OCI-LY1 (cell line): Measurements from ENCODE around the gene ADGRG1.

Source experiments
- H2AFZ ChIP-seq: fragments of 200-600 bp; sonication (generic), shearing (Covaris generic); 2 replicates; pipeline ENCODE4 v1.6.0; 2014; ENCODE audit warnings: antibody characterized with exemption, mild to moderate bottlenecking, low read length
- H3F3A ChIP-seq: fragments of 200-600 bp; sonication (generic), shearing (Covaris generic); 2 replicates; pipeline ENCODE4 v1.6.0; 2014; ENCODE audit warnings: mild to moderate bottlenecking, antibody characterized with exemption, low read length, moderate library complexity; ENCODE audit not compliant: insufficient read depth
- H3K27ac ChIP-seq: fragments of 200-600 bp; sonication (generic); 2 replicates; pipeline ENCODE4 v1.5.1; 2014; ENCODE audit warnings: low read length, mixed run types, mild to moderate bottlenecking, low read depth; ENCODE audit not compliant: poor library complexity, severe bottlenecking
- H3K27me3 ChIP-seq: fragments of 200-600 bp; sonication (generic); 2 replicates; pipeline ENCODE4 v1.6.0; 2014; ENCODE audit warnings: antibody characterized with exemption, mild to moderate bottlenecking, low read length, moderate library complexity; ENCODE audit not compliant: insufficient read depth
- H3K36me3 ChIP-seq: fragments of 200-600 bp; sonication (generic); 2 replicates; pipeline ENCODE4 v1.6.1; 2014; ENCODE audit warnings: mild to moderate bottlenecking, antibody characterized with exemption, low read length, moderate library complexity, mixed read lengths; ENCODE audit not compliant: insufficient read depth
- H3K4me1 ChIP-seq: fragments of 200-600 bp; sonication (generic); 2 replicates; pipeline ENCODE4 v1.5.1; 2014; ENCODE audit warnings: mild to moderate bottlenecking, low read length, moderate library complexity; ENCODE audit not compliant: insufficient read depth, severe bottlenecking
- H3K4me2 ChIP-seq: fragments of 200-600 bp; sonication (generic), shearing (Covaris generic); 2 replicates; pipeline ENCODE4 v1.6.1; 2014; ENCODE audit warnings: low read length
- H3K4me3 ChIP-seq: fragments of 200-600 bp; sonication (generic); 2 replicates; pipeline ENCODE4 v1.5.1; 2014; ENCODE audit warnings: low read length, low read depth, mild to moderate bottlenecking, mixed read lengths; ENCODE audit not compliant: poor library complexity, severe bottlenecking
- H3K79me2 ChIP-seq: fragments of 200-600 bp; shearing (Covaris generic); 2 replicates; pipeline ENCODE4 v1.6.1; 2016; ENCODE audit warnings: mixed run types, low read length, mixed read lengths; ENCODE audit not compliant: insufficient read depth
- H3K9ac ChIP-seq: fragments of 200-600 bp; sonication (generic), shearing (Covaris generic); 2 replicates; pipeline ENCODE4 v1.6.1; 2014; ENCODE audit warnings: mild to moderate bottlenecking, low read length, mixed read lengths
- H3K9me2 ChIP-seq: fragments of 200-600 bp; sonication (generic), shearing (Covaris generic); 2 replicates; pipeline ENCODE4 v1.6.1; 2014; ENCODE audit warnings: low read depth, mild to moderate bottlenecking, low read length, mixed read lengths
- H3K9me3 ChIP-seq: fragments of 200-600 bp; shearing (Covaris generic); 2 replicates; pipeline ENCODE4 v1.6.1; 2014; ENCODE audit warnings: low read length, mixed read lengths
- H4K20me1 ChIP-seq: fragments of 200-600 bp; sonication (generic), shearing (Covaris generic); 2 replicates; pipeline ENCODE4 v1.6.0; 2016; ENCODE audit warnings: mild to moderate bottlenecking, low read length; ENCODE audit not compliant: insufficient read depth
- EZH2 ChIP-seq: fragments of 200-600 bp; sonication (generic), shearing (Covaris generic); IDR thresholded peaks from 2 replicates; pipeline ENCODE4 v1.8.0; 2017; ENCODE audit warnings: borderline replicate concordance, mixed run types, mild to moderate bottlenecking, antibody characterized with exemption, low read length, moderate library complexity, mixed read lengths
- TF ChIP-seq, protein P1 (sequence below): fragments of 200-600 bp; sonication (generic), shearing (Covaris generic); IDR thresholded peaks from 2 replicates; pipeline ENCODE4 v1.5.1; 2017; ENCODE audit warnings: mild to moderate bottlenecking, antibody characterized with exemption, low read length, moderate library complexity, mixed read lengths

ADGRG1 gene

DNA sequence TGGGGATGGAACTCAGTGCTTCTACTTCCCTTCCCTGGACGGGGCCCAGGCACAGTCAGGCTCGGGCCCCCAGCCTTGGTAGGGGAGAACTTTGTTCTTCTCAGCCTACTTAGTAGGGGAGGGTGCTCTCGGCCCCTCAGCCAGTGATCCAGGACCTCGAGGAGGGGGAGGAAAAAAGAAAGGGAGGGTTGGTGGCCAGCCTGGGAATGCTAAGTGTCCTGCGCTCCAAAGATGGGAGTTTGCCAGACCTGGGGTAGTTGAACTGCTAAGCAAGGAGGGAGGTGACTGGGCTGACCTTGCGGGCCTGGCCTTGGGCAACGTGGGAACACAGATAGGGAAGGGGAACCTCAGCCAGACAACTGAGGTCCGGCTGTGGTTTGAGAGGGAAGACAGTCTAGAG is 12.2 kb downstream of the ADGRG1 start:
- Histone ChIP-seq H3K9me2 (no peaks in the 10 kb centered on the region), H3K79me2 (no peaks in the 10 kb centered on the region), H3K4me2 (no peak overlapping the region), H2AFZ (no peak overlapping the region), H3F3A (no peaks in the 10 kb centered on the region), H3K9me3 (no peaks in the 10 kb centered on the region), H3K4me3 (no peak overlapping the region), H4K20me1 (no peaks in the 10 kb centered on the region), H3K9ac (no peak overlapping the region), H3K4me1 (no peaks in the 10 kb centered on the region), H3K27ac (no peak overlapping the region), H3K27me3 (peaks cover 9% of the 10 kb centered on the region), H3K36me3 (no peaks in the 10 kb centered on the region)
- no peak for TF ChIP-seq EZH2
- TF ChIP-seq, protein P1, sequence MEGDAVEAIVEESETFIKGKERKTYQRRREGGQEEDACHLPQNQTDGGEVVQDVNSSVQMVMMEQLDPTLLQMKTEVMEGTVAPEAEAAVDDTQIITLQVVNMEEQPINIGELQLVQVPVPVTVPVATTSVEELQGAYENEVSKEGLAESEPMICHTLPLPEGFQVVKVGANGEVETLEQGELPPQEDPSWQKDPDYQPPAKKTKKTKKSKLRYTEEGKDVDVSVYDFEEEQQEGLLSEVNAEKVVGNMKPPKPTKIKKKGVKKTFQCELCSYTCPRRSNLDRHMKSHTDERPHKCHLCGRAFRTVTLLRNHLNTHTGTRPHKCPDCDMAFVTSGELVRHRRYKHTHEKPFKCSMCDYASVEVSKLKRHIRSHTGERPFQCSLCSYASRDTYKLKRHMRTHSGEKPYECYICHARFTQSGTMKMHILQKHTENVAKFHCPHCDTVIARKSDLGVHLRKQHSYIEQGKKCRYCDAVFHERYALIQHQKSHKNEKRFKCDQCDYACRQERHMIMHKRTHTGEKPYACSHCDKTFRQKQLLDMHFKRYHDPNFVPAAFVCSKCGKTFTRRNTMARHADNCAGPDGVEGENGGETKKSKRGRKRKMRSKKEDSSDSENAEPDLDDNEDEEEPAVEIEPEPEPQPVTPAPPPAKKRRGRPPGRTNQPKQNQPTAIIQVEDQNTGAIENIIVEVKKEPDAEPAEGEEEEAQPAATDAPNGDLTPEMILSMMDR, result no peak

DNA sequence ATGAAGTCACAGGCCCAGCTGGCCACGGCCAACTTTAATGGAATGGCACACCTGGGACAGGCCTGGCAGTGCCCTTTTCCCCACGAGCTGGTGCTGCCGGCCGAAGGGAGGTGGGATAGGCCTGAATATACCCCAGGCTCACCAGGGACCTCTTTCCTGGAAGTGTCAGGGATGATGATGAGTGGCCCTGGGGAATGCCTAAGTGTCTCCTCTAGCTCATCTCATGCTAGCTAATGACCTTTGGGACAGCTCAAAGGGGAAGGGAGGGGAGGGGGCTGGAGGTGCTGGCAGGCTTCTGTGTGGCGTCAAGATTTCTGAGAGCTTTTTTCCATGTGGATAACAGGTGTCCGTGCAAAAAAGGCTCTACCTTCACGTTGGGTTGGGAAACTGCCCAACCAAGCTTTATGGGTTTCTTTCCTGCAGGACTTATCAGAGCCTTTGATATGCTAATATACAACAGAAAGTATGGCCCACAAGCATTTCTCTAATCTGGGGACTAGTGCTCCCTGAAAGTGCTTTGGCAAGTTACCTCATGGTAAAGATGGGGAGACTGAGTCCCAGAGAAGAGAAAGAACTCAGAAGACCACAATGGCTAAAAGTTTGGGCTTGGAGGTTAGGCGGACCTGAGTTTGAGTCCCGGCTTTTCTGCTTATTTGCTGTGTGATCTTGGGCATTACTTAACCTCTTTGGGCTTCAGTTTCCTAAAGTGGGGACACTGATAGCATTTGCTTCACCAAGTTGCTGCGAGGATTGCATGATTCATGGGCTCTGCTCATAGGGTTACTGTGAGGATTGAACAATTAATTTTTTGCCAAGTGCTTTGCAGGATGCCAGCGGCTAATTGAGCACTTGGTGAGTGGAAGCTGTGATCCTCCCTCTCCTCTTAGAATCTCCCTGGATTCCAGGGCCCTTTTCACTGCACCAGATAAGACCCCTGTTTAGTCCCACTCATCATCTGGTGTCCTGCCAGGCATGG is 14.0 kb downstream of the ADGRG1 start:
- H3K27me3 ChIP-seq, result peaks cover 3% of the 10 kb centered on the region; the same call in 1 of the 2 replicates
- H3F3A ChIP-seq, result no peaks in the 10 kb centered on the region
- H3K4me3 ChIP-seq, result no peak overlapping the region
- no peaks in the 10 kb centered on the region for H4K20me1 ChIP-seq
- TF ChIP-seq EZH2, result no peak
- TF ChIP-seq, protein P1, result no peak
- H3K4me1 ChIP-seq, result no peaks in the 10 kb centered on the region
- no peaks in the 10 kb centered on the region for H3K9me3 ChIP-seq
- H3K79me2 ChIP-seq, result no peaks in the 10 kb centered on the region
- no peaks in the 10 kb centered on the region for H3K36me3 ChIP-seq
- H3K27ac ChIP-seq, result no peak overlapping the region
- no peak overlapping the region for H3K4me2 ChIP-seq
- H2AFZ ChIP-seq, result no peak overlapping the region
- no peak overlapping the region for H3K9ac ChIP-seq
- H3K9me2 ChIP-seq, result no peaks in the 10 kb centered on the region

DNA sequence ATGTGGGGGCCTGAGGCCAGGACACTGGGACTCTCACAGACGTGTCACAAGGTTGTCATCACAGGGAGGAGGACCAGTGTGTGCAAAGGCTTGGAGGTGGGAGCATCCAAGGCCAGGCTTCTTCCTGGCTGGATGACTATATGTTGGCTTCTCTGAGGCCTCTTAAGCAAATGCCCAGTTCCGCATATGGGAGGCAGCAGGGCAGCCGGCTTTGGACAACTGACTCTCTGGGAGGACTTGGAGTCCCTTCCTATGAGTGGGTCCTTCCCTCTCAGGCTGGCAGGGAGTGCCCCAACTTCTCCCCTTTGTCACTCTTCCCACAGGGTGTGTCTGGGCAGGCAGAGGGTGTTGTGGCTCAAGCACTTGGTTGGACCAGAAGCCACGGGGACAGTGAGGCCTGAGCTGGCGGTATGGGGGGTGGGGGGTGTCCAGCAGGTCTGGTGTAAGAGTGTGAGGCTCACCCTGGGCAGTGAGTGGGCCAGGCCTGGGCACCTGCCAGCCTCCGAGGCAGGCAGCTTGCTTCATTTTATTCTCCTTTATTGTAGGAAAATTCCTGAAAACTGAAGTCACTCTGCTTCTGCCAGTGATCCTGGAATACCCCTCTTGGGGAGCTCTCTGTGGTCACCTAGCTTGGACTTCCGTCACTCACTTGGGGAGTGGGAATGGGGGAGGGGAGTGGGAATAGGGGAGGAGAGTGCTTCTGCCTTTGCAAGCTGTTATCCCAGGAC is 14.9 kb downstream of the ADGRG1 start:
- no peaks in the 10 kb centered on the region for H3K36me3 ChIP-seq
- no peaks in the 10 kb centered on the region for H4K20me1 ChIP-seq
- H3K9me3 ChIP-seq, result no peaks in the 10 kb centered on the region
- H3F3A ChIP-seq, result no peaks in the 10 kb centered on the region
- H3K4me3 ChIP-seq, result no peak overlapping the region
- H3K79me2 ChIP-seq, result no peaks in the 10 kb centered on the region
- no peak overlapping the region for H2AFZ ChIP-seq
- H3K27ac ChIP-seq, result no peak overlapping the region
- TF ChIP-seq EZH2, result no peak
- TF ChIP-seq, protein P1, result no peak
- no peaks in the 10 kb centered on the region for H3K9me2 ChIP-seq
- no peaks in the 10 kb centered on the region for H3K4me1 ChIP-seq
- no peak overlapping the region for H3K4me2 ChIP-seq
- peaks cover 3% of the 10 kb centered on the region; the same call in 1 of the 2 replicates for H3K27me3 ChIP-seq
- H3K9ac ChIP-seq, result no peak overlapping the region
